A549 (cell line): ENCODE measurements around the gene AK8.

Experiments
- BHLHE40 ChIP-seq: IDR thresholded peaks from 2 replicates; pipeline ENCODE4 v1.6.1; 2012; ENCODE audit warnings: low read depth, low read length, inconsistent platforms
- CHD2 ChIP-seq: fragments of 150-350 bp; IDR thresholded peaks from 2 replicates; pipeline ENCODE4 v1.6.1; 2014; ENCODE audit warnings: low read length; ENCODE audit not compliant: partially characterized antibody
- EP300 ChIP-seq, 2 experiments: fragments of >200 bp; sonication (Bioruptor Twin); formaldehyde crosslinking; IDR thresholded peaks; 2 replicates in 1 of 2; 3 replicates in 1 of 2; pipeline ENCODE4 v1.6.1; 2016 to 2017
- KDM1A ChIP-seq: fragments of 200-600 bp; sonication (generic); IDR thresholded peaks from 2 replicates; pipeline ENCODE4 v1.6.1; 2016; ENCODE audit warnings: low read depth, mild to moderate bottlenecking
- POLR2A ChIP-seq: IDR thresholded peaks from 2 replicates; pipeline ENCODE4 v1.6.1; 2012; ENCODE audit warnings: mild to moderate bottlenecking, low read length
- RAD21 ChIP-seq, 2 experiments: fragments of >200 bp in 1 of 2; sonication (Bioruptor Twin) in 1 of 2; formaldehyde crosslinking in 1 of 2; IDR thresholded peaks in 1 of 2; conservative IDR thresholded peaks in 1 of 2; 2 replicates in 1 of 2; 3 replicates in 1 of 2; pipeline ENCODE4 v1.6.1; 2012 to 2018; ENCODE audit warnings: inconsistent platforms in 1 of 2
- RCOR1 ChIP-seq: fragments of 150-350 bp; IDR thresholded peaks from 2 replicates; pipeline ENCODE4 v1.6.1; 2014; ENCODE audit warnings: antibody characterized with exemption, low read length, low read depth
- TF ChIP-seq, protein P1 (sequence below): IDR thresholded peaks from 2 replicates; pipeline ENCODE4 v1.6.1; 2012
- TF ChIP-seq, protein P2 (sequence below): fragments of >200 bp; sonication (Bioruptor Twin); formaldehyde crosslinking; IDR thresholded peaks from 3 replicates; pipeline ENCODE4 v1.5.1; 2016
- TF ChIP-seq, protein P3 (sequence below): IDR thresholded peaks from 2 replicates; pipeline ENCODE4 v1.6.1; 2012; ENCODE audit warnings: low read depth, borderline replicate concordance
- TF ChIP-seq, protein P4 (sequence below): fragments of 450-650 bp; IDR thresholded peaks from 2 replicates; pipeline ENCODE4 v1.6.1; 2014; ENCODE audit warnings: antibody characterized with exemption

DNA sequence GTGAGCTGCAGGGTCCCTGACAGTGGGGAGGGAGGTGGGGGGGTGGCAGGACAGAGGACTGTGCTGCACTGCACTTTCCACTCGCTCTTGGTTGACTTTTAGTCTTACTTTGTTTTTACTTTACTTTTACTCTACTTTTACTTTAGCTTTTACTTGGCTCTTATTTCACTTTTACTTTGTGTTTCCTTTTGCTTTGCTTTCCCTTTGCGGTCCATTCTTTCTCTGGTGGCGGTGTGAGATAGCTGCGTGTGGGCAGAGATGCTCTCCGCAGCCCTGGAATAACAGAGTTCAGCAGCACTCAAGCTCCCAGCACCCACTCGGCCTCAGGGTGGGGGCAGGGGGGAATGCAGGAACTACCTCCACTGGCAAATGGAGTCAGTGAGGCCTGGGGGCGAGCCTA, 4.7 kb downstream of the AK8 start:
- TF ChIP-seq, protein P1, sequence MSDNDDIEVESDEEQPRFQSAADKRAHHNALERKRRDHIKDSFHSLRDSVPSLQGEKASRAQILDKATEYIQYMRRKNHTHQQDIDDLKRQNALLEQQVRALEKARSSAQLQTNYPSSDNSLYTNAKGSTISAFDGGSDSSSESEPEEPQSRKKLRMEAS = no peak
- TF ChIP-seq, protein P2, sequence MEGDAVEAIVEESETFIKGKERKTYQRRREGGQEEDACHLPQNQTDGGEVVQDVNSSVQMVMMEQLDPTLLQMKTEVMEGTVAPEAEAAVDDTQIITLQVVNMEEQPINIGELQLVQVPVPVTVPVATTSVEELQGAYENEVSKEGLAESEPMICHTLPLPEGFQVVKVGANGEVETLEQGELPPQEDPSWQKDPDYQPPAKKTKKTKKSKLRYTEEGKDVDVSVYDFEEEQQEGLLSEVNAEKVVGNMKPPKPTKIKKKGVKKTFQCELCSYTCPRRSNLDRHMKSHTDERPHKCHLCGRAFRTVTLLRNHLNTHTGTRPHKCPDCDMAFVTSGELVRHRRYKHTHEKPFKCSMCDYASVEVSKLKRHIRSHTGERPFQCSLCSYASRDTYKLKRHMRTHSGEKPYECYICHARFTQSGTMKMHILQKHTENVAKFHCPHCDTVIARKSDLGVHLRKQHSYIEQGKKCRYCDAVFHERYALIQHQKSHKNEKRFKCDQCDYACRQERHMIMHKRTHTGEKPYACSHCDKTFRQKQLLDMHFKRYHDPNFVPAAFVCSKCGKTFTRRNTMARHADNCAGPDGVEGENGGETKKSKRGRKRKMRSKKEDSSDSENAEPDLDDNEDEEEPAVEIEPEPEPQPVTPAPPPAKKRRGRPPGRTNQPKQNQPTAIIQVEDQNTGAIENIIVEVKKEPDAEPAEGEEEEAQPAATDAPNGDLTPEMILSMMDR = no peak
- TF ChIP-seq EP300 (IDR thresholded peaks at IDR 0.05) = no peak
- TF ChIP-seq RAD21 (conservative IDR thresholded peaks at IDR 0.05 in 1 of 2, IDR thresholded peaks at IDR 0.05 in 1 of 2) = no peak
- no peak for TF ChIP-seq KDM1A
- TF ChIP-seq CHD2 = no peak
- TF ChIP-seq, protein P3, sequence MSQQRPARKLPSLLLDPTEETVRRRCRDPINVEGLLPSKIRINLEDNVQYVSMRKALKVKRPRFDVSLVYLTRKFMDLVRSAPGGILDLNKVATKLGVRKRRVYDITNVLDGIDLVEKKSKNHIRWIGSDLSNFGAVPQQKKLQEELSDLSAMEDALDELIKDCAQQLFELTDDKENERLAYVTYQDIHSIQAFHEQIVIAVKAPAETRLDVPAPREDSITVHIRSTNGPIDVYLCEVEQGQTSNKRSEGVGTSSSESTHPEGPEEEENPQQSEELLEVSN = no peak
- no peak for TF ChIP-seq RCOR1
- no peak for TF ChIP-seq BHLHE40
- TF ChIP-seq POLR2A = no peak
- TF ChIP-seq, protein P4, sequence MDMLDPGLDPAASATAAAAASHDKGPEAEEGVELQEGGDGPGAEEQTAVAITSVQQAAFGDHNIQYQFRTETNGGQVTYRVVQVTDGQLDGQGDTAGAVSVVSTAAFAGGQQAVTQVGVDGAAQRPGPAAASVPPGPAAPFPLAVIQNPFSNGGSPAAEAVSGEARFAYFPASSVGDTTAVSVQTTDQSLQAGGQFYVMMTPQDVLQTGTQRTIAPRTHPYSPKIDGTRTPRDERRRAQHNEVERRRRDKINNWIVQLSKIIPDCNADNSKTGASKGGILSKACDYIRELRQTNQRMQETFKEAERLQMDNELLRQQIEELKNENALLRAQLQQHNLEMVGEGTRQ = no peak
